Activated CD4-positive, CD25-positive, alpha-beta regulatory T cell treated with anti-CD3 and anti-CD28 coated beads, Interleukin-2, amount 50 U/mL, for 16 hours (primary cell): Measurements from ENCODE around the gene ZNF358.

Source experiments
- DNase-seq: peaks from one replicate; pipeline ENCODE4 v3.0.0-alpha.2; 2020; ENCODE audit warnings: low read depth, low spot score

The ZNF358 gene

DNA sequence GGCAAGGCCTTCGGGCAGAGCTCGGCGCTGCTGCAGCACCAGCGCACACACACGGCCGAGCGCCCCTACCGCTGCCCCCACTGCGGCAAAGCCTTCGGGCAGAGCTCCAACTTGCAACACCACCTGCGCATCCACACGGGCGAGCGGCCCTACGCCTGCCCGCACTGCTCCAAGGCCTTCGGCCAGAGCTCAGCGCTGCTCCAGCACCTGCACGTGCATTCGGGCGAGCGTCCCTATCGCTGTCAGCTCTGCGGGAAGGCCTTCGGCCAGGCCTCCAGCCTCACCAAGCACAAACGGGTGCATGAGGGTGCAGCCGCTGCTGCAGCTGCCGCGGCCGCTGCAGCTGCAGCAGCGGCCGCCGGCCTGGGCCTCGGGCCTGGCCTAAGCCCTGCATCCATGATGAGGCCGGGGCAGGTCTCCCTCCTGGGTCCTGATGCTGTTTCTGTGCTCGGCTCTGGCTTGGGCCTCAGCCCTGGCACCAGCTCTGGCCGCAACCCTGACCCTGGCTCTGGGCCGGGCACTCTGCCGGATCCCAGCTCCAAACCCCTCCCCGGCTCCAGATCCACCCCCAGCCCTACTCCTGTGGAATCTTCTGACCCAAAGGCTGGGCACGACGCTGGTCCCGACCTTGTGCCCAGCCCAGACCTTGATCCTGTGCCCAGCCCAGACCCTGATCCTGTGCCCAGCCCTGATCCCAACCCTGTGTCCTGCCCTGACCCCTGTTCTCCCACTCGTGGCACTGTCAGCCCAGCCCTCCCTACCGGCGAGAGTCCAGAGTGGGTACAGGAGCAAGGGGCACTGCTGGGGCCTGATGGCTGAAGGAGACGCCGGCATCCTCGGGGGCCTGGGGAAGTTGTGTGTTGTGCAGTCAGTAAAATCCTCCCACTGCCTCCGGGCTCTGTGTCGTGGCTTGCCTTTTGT is 4.5 kb downstream of the ZNF358 start:
- DNase-seq: no peak

DNA sequence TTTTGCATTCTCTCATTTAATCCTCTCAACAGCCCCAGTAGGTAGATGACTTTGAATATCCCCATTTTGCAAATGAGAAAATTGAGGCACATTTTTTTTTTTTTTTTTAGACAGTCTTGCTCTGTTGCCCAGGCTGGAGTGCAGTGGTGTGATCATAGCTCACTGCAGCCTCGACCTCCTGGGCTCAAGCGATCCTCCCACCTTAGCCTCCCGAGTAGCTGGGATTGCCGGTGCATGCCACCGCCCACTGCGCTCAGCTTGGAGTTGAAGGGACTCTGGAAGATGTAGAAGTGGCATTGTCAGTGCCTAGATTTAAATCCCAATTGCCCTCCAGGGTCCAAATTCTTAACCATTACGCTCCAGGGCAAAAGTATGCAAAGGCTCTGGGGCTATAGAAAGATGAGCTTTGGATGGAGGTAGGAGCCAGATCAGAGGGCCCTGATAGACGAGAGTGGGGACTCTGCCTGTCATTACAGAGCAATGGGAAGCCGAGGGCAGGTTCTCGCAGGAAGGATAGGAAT is 5.7 kb downstream of the ZNF358 start:
- no peak for DNase-seq

DNA sequence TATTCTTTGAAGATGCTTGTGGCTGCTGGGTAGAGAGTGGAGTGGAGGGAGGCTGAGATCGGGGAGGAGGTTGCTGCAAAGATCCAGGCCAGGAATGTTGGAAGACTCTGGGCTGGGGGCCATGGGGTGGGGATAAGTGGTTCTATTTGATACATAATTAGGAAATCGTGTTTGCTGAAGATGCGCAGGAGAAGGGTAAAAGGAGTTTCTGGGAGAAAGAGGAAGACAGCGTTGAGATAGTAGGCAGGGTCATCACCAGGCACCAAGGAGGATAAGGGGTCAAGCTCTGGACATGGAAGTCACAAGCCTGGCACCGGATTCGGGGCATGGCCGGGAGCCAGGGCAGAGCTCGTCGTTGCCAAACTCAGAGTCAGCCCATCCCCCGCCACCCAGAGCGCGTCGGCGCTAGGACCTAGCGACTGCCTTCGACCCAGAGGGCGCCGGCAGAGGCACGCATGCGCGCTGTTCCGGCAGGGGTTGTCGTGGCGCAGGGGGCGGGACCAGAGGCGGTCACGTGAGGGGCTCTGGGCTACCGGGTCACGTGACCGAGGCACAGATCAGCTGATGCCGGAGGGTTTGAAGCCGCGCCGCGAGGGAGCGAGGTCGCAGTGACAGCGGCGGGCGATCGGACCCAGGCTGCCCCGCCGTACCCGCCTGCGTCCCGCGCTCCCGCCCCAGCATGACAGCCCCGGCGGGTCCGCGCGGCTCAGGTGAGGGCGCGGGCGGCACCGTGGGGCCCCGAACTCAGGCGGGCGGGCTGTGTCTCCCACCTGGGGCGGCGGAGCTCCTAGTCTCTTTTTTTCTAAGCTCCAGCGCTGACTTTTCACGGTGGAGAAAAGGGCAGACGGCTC is 6.4 kb downstream of the ZNF358 start, which contains the start of gene MCOLN1:
MCOLN1 (plus strand) TSS at position 553 of the 851 bp plus-strand sequence; CDS start at position 680, 127 bp downstream.
- DNase-seq: peak; percentile 99

DNA sequence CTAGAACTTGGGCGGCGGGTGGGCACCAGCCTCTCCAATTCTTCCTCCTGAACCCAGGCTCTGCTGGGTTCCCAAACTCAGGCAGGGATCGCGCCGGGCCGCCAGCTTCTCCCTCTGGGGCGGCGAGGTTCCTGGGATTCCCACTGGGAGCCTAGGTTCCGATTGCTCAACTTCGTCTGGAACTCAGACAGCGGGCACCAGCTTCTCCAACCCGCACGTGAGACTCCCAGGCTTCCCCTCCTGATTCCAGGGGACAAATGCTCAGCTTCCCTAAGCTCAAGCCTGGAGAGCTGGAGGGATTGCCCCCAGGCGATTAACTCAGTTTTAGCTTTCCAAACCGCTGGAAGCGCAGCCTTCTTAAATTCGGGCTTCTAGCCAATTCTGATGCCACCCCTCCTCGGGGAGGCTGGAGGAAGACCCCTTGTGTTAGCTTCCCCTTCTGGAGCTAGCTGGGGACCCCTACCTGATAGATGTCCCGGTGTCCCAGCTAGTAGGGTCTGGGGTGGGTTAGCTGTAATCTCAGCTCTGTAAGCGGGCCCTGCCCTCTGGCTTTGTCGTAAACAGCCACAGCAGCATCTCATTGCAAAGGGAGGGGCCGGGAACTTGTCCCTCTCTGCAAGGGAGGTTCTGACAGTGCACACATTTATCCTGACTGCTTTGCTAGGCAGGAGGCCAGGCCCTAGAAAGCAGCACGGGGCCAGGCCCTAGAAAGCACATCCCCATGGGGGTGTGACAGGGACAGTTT is 7.2 kb downstream of the ZNF358 start:
- no peak for DNase-seq

DNA sequence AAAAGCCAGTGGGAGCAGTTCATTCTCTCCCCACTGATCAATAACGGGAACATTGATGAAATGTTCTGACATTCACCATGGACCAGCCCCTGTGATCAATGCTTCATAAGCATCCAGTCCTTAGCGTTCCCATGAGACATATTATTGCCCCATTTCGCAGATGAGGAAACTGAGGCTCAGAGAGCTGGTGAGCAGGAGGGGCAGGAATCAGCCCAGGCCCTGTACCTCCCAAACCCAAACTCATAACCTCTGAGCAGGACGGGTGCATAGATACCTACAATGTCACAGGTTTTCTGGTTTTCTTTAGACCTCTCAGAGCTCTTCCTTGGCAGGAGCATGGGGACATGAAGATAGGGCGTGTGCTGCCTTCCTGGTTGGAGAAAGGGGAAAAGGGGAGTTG is 8.6 kb downstream of the ZNF358 start:
- no peak for DNase-seq

DNA sequence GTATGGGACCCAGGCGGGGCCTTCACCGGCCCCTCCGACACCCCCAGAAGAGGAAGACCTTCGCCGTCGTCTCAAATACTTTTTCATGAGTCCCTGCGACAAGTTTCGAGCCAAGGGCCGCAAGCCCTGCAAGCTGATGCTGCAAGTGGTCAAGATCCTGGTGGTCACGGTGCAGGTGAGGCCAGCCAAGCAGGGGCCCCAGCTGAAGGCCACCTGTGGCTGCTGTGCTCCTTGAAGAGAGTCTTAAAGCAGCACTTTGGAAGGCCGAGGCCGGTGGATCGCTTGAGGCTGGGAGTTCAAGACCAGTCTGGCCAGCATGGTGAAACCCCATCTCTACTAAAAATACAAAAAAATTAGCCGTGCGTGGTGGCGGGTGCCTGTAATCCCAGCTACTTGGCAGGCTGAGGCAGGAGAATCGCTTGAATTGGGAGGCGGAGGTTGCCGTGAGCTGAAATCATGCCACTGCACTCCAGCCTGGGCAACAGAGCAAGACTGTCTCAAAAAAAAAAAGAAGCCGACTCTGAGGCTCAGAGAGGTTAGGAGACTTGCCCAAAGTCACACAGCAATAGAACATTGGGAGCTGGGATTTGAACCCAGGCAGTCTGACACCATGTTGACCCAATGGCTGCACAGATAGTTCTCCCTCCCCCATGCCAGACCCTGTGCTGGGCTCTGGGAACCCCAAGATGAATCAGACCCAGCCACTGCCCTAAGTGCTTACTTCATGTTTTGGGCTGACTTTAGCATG is 9.3 kb downstream of the ZNF358 start:
- no peak for DNase-seq

DNA sequence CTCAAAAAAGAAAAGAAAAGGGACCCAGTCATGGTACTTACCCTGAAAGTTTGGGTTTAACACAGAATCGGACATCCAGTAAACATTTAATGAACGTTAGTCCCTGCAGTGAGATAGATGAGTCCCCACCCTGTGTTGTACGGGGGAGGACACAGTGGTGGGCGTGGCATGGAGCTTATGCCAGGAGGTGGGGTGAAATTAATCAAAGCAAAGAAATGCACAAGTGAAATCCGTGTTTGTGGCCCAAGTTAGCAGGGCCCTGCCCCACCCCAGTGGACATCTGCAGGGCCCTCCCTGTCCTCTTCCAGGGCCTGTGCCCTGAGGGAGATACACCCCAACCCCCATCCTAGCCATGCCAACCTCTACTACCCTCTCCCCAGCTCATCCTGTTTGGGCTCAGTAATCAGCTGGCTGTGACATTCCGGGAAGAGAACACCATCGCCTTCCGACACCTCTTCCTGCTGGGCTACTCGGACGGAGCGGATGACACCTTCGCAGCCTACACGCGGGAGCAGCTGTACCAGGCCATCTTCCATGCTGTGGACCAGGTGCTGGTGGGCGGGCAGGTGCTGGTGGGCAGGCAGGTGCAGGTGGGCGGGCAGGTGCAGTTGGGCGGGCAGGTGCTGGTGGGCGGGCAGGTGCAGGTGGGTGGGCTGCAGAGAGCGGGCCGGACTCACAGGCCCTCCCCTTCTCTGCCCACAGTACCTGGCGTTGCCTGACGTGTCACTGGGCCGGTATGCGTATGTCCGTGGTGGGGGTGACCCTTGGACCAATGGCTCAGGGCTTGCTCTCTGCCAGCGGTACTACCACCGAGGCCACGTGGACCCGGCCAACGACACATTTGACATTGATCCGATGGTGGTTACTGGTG is 10.4 kb downstream of the ZNF358 start:
- DNase-seq: no peak

DNA sequence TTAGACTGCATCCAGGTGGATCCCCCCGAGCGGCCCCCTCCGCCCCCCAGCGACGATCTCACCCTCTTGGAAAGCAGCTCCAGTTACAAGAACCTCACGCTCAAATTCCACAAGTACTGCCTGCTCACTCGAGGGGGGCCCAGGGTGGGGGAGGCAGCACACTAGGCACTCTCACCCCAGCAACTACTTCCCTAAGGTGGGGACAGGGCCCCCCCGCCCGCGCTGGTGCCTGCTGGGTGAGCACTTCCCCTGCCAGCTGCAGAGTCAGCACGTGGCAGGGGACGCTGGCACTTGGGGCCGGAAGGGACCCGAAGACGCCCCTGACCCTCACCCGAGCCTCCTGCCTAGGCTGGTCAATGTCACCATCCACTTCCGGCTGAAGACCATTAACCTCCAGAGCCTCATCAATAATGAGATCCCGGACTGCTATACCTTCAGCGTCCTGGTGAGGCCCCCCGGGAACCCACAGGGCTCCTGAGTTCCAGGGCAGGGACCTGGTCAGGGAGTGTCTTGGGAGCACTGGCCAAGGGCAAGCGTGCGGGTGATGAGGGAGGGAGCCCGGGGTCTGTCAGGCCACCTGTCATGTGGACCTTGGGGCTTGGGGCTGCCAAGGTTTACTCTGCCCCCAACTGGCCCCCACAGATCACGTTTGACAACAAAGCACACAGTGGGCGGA is 11.8 kb downstream of the ZNF358 start:
- no peak for DNase-seq

DNA sequence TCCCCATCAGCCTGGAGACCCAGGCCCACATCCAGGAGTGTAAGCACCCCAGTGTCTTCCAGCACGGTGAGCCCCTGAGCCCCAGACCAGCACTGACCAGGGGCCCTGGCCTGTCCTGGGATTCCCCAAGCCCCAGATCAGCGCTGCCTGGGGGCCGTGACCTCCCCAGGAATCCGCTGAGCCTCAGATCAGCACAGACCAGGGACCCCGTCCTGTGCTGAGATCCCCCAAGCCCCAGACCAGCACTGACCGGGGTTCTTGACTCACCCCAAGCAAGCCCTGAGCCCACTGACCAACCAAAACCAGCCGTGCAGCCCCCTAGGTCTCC is 12.3 kb downstream of the ZNF358 start:
- no peak for DNase-seq

DNA sequence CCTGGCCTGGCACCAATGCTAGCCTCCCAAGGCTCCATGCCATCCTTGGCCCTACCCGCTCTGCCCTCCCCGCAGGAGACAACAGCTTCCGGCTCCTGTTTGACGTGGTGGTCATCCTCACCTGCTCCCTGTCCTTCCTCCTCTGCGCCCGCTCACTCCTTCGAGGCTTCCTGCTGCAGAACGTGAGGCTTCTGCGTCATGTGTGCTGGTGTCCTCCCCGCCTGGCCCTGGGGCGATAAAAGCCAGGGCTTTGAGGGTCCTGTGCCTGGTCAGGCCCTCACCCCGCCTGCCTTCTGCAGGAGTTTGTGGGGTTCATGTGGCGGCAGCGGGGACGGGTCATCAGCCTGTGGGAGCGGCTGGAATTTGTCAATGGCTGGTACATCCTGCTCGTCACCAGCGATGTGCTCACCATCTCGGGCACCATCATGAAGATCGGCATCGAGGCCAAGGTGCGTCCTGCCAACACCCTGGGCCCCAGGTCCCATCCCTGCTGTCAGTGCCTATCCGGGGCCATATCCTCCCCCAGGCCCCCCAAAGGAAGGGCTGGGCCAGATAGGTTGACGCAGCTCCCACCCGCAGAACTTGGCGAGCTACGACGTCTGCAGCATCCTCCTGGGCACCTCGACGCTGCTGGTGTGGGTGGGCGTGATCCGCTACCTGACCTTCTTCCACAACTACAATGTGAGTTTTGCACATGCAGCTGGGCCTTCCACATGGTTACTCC is 12.8 kb downstream of the ZNF358 start:
- DNase-seq: no peak

DNA sequence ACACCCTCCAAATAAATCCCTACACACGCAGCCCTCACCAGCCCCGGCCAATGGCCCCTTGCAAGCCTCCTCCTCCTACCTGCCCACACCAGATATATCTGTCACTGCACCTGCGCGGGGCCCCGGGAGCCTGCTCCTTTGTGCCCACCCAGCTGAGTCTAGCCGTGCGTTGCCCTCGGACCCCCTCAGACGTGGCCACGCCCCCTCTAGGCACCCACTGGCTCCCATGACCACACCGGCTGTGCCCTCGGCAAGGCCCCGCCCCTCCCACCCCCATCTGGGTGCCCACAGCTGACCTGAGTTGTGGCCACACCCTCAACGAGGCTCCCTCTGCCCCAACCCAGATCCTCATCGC is 13.3 kb downstream of the ZNF358 start:
- DNase-seq: no peak

DNA sequence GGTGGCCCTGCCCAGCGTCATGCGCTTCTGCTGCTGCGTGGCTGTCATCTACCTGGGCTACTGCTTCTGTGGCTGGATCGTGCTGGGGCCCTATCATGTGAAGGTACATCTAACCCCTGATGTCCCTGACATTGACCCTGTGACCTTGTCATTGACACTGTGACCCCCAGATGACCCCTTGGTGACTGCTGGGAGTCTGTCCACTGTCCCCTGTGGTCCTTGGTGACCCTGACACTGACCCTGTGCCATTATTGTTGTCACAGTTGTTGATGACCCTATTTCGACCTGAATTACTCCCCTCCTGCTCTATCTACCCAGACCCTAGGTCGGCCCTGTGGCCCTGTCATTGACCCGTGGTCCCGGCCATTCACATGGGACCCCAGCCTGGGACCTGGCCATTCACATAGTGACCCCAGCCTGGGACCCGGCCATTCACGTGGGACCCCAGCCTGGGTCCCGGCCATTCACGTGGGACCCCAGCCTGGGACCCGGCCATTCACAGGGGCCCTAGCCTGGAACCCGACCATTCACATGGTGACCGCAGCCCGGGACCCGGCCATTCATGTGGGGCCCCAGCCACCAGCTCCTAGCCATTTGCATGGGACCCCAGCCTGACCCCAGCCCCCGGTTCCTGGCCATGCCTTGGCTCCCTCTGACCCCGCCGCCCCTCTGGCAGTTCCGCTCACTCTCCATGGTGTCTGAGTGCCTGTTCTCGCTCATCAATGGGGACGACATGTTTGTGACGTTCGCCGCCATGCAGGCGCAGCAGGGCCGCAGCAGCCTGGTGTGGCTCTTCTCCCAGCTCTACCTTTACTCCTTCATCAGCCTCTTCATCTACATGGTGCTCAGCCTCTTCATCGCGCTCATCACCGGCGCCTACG is 13.9 kb downstream of the ZNF358 start:
- DNase-seq: no peak

DNA sequence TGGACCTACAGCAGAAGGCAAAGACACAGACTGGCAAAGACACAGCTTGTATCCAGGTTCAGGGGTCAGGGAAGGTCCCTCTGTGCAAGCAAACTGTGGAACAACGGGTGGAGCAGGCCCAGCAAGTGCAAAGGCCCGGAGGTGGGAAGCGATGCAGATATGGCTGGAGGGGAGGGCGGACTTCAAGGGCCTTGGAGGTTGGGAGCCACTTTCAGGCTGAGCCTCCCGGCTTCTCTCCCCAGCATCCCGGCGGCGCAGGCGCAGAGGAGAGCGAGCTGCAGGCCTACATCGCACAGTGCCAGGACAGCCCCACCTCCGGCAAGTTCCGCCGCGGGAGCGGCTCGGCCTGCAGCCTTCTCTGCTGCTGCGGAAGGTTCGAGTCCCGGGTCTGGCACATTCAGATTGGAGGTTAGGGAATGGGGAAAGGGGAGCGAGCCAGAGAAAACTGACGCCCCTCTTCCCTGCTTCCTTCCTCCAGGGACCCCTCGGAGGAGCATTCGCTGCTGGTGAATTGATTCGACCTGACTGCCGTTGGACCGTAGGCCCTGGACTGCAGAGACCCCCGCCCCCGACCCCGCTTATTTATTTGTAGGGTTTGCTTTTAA is 17.5 kb downstream of the ZNF358 start:
- DNase-seq: no peak

DNA sequence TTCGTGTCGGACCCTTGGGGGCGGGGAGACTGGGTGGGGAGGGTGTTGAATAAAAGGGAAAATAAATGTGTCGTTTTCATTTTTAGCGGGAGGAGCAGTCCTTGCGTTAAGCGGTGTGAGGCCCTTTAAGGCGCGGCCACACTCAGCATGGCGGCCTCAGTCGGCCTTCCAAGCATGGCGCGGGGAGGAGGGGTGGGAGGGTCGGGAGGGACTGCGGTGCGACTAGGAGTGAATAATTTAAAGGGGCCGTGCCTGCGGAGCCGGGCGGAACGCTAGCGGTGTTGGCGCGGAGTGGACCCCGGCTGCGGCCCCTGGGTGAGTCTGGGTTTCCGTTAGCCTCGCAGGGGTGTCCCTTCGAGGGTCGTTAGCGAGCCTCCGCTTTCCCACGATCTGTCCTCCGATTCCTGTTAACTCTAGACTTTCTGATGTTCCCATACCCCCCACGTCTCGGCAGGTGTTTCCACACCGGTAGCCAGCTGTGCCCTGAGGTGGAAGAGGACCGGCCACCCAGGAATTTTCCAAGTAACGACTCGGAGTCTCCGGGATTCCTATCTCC is 18.1 kb downstream of the ZNF358 start:
- DNase-seq: peak; percentile 77

DNA sequence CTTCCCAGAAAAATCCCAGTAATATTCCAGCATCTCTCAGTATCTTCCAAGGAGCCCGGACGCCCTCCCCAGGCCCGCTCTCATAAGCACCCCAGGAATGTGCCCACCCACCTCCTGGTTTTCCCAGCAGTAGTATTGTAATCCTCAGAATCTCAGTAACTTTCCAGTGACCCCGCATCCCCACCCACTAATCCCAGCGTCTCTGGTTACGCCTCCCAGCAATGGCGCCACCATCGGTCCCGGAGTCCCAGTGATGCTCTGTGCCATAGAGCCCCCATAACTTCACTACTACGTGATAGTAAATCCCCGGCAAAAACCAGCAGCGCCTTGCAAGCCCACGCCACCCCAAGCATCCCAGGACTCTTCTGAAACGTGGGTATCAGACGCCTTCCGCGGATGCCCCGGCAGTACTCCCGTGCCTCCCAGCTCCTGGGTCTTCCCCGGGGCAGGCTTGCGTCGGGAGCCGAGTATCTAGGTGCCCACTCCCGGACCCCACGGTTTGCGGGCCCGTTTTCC is 18.7 kb downstream of the ZNF358 start:
- no peak for DNase-seq

DNA sequence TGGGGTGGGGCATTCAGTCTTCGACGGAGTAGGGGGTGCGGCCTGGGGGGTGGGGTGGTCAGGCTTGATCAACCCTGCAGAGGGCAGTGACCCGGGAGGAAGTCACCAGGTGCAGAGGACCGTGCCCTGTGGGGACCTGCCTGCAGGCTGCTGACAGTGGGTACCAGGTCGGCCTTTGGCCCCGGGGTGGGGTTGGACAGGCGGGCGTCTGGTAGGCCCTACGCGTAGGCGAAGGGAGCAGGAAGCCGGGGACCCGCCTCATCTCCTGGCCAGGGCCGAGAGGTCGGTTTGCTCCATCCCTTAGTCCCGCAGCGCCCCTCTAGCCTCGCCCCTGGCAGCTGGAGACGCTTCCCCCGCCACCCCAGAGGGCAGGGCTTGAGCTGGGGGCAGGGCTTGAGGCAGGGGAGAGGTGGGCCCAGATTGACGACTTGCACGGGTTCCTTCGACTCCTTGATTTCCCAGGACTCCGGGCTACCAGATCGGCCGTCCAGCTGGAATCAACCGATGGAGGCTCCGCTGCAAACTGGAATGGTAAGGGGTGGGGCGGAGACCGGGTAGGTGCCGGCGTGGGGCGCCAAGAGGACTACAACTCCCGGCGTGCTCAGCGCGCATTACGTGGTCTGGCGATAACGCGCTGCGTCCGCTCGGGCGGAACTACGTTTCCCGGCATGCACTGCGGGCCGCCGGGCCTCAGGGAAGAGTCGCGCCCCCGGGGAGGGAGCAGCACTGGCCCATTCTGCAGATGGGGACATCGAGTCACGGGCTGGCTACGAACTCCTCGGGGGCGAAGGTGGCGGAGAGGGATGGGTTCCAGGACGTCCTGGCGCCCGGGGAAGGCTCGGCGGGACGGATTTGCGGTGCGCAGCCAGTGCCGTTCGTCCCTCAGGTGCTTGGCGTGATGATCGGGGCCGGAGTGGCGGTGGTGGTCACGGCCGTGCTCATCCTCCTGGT is 19.4 kb downstream of the ZNF358 start, which contains the start of gene PNPLA6:
PNPLA6 (plus strand) TSS at position 671 of the 951 bp plus-strand sequence; CDS start at position 743, 72 bp downstream.
- DNase-seq: peak; percentile 86
